ENCODE results near the gene MDM2.

DNA sequence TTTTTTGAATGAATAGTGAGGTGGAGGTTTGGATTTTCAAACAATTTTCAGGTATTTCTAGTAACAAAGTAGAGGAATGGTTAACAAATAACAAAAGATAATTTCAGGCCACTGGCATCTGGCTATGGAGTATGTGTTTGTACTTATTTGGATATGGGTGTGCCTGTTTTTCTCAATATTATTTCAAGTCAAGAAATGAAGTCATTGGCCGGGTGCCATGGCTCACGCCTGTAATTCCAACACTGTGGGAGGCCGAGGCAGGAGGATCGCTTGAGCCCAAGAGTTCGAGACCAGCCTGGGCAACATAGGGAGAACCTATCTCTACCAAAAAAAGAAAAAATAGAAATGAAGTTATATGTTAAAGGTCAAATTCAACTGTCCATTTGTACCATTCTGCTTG is 48.1 kb upstream of the MDM2 start:
- TF ChIP-seq, protein P1, sequence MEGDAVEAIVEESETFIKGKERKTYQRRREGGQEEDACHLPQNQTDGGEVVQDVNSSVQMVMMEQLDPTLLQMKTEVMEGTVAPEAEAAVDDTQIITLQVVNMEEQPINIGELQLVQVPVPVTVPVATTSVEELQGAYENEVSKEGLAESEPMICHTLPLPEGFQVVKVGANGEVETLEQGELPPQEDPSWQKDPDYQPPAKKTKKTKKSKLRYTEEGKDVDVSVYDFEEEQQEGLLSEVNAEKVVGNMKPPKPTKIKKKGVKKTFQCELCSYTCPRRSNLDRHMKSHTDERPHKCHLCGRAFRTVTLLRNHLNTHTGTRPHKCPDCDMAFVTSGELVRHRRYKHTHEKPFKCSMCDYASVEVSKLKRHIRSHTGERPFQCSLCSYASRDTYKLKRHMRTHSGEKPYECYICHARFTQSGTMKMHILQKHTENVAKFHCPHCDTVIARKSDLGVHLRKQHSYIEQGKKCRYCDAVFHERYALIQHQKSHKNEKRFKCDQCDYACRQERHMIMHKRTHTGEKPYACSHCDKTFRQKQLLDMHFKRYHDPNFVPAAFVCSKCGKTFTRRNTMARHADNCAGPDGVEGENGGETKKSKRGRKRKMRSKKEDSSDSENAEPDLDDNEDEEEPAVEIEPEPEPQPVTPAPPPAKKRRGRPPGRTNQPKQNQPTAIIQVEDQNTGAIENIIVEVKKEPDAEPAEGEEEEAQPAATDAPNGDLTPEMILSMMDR (IDR thresholded peaks at IDR 0.05): no peak
- TF ChIP-seq POLR2AphosphoS5 (IDR thresholded peaks at IDR 0.05) (no peak), EP300 (IDR thresholded peaks at IDR 0.05) (no peak)

All from gastroesophageal sphincter (tissue), 3 donors.